Ishikawa (cell line): ENCODE results near the gene DNAH3.

Source experiments
- CEBPB ChIP-seq: IDR thresholded peaks from 2 replicates; pipeline ENCODE4 v1.6.1; 2012
- CREB1 ChIP-seq: IDR thresholded peaks from 2 replicates; pipeline ENCODE4 v1.6.1; 2012; ENCODE audit warnings: low read depth
- EGR1 ChIP-seq: IDR thresholded peaks from 2 replicates; pipeline ENCODE4 v1.6.1; 2012
- EP300 ChIP-seq: IDR thresholded peaks from 2 replicates; pipeline ENCODE4 v1.6.1; 2012; ENCODE audit warnings: borderline replicate concordance
- FOXM1 ChIP-seq: IDR thresholded peaks from 2 replicates; pipeline ENCODE4 v1.6.1; 2012; ENCODE audit warnings: low read depth, borderline replicate concordance
- NFIC ChIP-seq: IDR thresholded peaks from 2 replicates; pipeline ENCODE4 v1.6.1; 2012
- RAD21 ChIP-seq: IDR thresholded peaks from 2 replicates; pipeline ENCODE4 v1.6.1; 2012; ENCODE audit warnings: low read depth
- TAF1 ChIP-seq: IDR thresholded peaks from 2 replicates; pipeline ENCODE4 v1.6.1; 2012; ENCODE audit warnings: low read depth, mild to moderate bottlenecking
- TCF12 ChIP-seq: IDR thresholded peaks from 2 replicates; pipeline ENCODE4 v1.6.1; 2012; ENCODE audit warnings: low read depth
- TEAD4 ChIP-seq: IDR thresholded peaks from 2 replicates; pipeline ENCODE4 v1.6.1; 2012
- YY1 ChIP-seq: IDR thresholded peaks from 2 replicates; pipeline ENCODE4 v1.6.1; 2012; ENCODE audit warnings: low read depth
- ZBTB7A ChIP-seq: IDR thresholded peaks from 2 replicates; pipeline ENCODE4 v1.6.1; 2012; ENCODE audit warnings: low read depth
- TF ChIP-seq, protein P1 (sequence below): IDR thresholded peaks from 2 replicates; pipeline ENCODE4 v1.6.1; 2012
- TF ChIP-seq, protein P2 (sequence below): IDR thresholded peaks from 2 replicates; pipeline ENCODE4 v1.6.1; 2012; ENCODE audit warnings: low read depth, mild to moderate bottlenecking
- TF ChIP-seq, protein P3 (sequence below): IDR thresholded peaks from 2 replicates; pipeline ENCODE4 v1.6.1; 2012

Gene DNAH3

DNA sequence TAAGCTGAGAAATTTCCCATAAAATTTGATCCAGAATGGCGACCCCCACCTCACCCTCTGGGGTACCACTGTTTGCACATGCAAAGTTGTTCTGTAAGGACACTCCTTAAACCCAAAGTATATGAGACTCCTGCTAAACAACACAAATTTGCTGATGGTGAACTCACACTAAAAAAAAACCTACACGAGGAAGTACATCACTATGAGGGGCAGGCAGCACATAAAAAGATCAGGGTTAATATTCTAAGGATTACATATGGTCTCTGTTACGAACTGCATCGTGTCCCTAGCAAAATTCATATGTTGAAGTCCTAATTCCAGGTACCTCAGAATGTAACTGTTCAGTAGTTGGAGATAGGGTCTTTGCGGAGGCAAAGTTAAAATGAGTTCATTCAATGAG, 189.7 kb downstream of the DNAH3 start:
- TF ChIP-seq TEAD4 (no peak), ZBTB7A (no peak), NFIC (no peak), YY1 (no peak), FOXM1 (no peak), TCF12 (no peak), EGR1 (no peak)
- TF ChIP-seq, protein P1, sequence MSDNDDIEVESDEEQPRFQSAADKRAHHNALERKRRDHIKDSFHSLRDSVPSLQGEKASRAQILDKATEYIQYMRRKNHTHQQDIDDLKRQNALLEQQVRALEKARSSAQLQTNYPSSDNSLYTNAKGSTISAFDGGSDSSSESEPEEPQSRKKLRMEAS = no peak

DNA sequence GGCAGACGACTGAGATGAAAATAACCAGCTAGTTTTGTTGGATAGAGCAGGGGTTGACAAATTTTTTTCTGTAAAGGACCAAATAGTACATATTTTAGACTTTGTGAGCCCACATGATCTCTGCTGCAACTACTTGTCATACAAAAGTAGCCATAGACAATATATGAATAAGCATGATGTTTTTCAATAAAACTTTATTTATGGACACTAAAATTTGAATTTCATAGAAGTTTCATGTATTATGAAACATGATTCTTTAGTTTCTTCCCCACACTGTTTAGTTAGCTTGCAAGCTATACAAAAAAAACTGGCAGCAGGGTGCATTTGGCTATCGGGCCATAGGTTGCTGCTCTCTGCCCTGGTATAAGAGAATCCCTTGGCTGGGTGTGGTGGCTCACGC, 193.5 kb downstream of the DNAH3 start:
- TF ChIP-seq RAD21 (no peak), CEBPB (no peak), NFIC (no peak), EGR1 (no peak)
- TF ChIP-seq, protein P2, sequence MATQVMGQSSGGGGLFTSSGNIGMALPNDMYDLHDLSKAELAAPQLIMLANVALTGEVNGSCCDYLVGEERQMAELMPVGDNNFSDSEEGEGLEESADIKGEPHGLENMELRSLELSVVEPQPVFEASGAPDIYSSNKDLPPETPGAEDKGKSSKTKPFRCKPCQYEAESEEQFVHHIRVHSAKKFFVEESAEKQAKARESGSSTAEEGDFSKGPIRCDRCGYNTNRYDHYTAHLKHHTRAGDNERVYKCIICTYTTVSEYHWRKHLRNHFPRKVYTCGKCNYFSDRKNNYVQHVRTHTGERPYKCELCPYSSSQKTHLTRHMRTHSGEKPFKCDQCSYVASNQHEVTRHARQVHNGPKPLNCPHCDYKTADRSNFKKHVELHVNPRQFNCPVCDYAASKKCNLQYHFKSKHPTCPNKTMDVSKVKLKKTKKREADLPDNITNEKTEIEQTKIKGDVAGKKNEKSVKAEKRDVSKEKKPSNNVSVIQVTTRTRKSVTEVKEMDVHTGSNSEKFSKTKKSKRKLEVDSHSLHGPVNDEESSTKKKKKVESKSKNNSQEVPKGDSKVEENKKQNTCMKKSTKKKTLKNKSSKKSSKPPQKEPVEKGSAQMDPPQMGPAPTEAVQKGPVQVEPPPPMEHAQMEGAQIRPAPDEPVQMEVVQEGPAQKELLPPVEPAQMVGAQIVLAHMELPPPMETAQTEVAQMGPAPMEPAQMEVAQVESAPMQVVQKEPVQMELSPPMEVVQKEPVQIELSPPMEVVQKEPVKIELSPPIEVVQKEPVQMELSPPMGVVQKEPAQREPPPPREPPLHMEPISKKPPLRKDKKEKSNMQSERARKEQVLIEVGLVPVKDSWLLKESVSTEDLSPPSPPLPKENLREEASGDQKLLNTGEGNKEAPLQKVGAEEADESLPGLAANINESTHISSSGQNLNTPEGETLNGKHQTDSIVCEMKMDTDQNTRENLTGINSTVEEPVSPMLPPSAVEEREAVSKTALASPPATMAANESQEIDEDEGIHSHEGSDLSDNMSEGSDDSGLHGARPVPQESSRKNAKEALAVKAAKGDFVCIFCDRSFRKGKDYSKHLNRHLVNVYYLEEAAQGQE = no peak
- TF ChIP-seq, protein P1 = no peak

DNA sequence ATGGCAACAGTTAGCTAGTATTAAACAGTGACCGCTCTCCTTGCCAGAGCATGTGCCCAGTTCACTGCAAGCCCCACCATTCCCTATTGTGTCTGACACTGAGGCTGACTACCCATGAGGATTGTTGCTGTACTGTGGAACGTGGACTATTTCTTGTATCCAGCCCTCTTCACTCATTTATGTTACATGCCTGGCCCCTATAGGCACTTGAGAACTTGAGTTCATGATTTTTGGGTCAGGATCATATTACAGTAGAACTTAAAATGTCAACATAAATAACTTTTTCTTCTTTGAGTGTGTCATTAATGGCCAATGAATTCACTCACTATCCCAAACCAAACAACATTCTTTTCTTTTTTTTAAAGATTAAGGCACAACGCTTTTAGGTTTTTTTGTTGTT, 194.3 kb downstream of the DNAH3 start:
- TF ChIP-seq RAD21 (peak; percentile 52), NFIC (no peak)

DNA sequence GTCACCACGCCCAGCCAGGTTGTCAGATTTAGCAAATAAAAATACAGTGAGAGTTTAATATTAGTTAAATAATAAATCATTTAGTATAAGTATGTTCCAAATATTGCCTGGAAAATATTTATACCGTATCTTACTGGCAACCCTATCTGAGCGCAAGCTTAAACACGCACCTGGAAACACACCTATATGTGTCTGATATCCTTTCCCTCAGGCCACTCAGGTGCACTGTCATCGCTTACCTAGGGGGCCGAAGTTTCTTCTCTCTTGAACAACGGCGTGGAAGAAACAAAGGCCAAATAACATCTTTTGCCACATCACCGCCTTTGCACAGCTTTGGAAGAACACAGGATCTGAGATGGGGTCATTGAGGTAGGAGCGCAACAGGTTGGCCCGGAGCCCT, 196.1 kb downstream of the DNAH3 start:
- no peak for TF ChIP-seq YY1
- TF ChIP-seq CREB1 = no peak
- TF ChIP-seq NFIC = no peak

DNA sequence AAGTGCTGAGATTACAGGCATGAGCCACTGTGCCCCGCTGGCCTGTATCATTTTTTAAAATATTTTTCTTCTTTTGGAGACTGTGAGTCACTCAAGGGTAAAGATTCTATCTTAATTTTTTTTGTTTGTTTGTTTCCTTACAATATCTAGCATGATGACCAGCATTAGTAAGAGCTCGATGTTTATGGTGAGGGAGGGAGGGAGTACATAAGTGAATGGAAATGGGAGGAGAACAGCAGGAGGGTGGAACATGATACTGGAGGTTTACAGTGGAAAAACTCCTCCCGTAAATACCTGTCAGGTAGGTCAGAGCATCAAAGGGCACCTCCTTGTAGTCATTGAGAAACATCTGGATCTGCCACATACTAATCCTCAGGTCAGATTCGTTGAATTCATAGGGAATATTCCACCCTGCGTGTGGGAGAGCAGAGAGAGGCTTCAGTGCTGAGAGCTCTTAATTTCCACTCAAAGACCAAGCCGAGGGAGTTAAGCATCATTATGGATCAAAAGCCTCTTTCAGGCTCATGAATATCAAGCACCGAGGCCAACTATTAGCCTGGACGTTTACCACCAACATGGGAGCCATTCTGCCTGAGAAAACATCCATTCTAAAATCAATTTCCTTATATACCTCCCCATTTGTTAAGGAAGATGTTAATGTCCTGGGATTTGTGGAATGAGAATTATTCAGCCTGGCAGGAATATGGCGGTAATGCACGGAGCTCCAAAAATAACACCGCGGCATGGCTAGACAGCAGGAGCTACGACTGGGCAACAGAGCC, 198.3 kb downstream of the DNAH3 start:
- TF ChIP-seq TEAD4 = peak; percentile 48; the same call in 1 of the 2 replicates
- no peak for TF ChIP-seq CREB1
- TF ChIP-seq, protein P2 = no peak
- TF ChIP-seq EP300 = peak; percentile 41; the same call in 1 of the 2 replicates
- no peak for TF ChIP-seq RAD21

DNA sequence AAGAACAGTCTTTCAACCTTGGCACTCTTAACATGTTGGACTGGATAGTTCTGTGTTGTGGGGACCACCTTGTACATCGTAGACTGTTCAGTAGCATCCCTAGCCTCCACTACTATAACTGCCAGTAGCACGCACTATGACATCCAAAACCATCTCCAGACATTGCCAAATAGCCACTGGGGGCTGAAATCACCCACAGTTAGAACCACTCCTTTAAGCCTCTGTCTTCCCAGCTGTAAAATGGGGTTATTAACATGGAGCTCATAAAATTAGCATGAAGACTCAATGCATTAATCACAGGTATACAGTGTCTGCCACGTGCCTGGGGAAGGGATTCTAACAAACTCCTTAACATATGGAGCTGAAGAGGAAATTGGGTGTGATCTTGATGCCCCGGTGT, 200.4 kb downstream of the DNAH3 start:
- TF ChIP-seq YY1 = no peak
- TF ChIP-seq CREB1 = no peak
- TF ChIP-seq EGR1 = no peak
- TF ChIP-seq RAD21 = no peak
- TF ChIP-seq NFIC = no peak
- TF ChIP-seq, protein P1 = no peak
- no peak for TF ChIP-seq EP300
- no peak for TF ChIP-seq TEAD4
- TF ChIP-seq, protein P3, sequence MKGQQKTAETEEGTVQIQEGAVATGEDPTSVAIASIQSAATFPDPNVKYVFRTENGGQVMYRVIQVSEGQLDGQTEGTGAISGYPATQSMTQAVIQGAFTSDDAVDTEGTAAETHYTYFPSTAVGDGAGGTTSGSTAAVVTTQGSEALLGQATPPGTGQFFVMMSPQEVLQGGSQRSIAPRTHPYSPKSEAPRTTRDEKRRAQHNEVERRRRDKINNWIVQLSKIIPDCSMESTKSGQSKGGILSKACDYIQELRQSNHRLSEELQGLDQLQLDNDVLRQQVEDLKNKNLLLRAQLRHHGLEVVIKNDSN = no peak
- no peak for TF ChIP-seq ZBTB7A
- TF ChIP-seq TAF1 = no peak
- TF ChIP-seq TCF12 = no peak
- TF ChIP-seq, protein P2 = no peak
- TF ChIP-seq FOXM1 = no peak
- TF ChIP-seq CEBPB = no peak
